H1 (cell line): Measurements from ENCODE around the gene CACNA2D1. TPM values are rescaled to one million over a fixed set of nuclear protein-coding genes. Genes with fewer than 3 reads are reported as not detected.

Source experiments
- CTCF ChIA-PET: fragments of 300-600 bp; sonication (Branson Sonifier 250); formaldehyde crosslinking; loops from one replicate; lab custom pipeline; 2021; ENCODE audit not compliant: partially characterized antibody; lab: Charles Lee
- POLR2A ChIA-PET: fragments of 300-600 bp; sonication (Branson Sonifier 250); formaldehyde crosslinking; loops from one replicate; lab custom pipeline; 2021; ENCODE audit warnings: inconsistent platforms; ENCODE audit not compliant: partially characterized antibody; lab: Charles Lee
- DNase-seq, 2 experiments: peaks; one replicate each; pipeline versions ENCODE4 v3.0.0 to v3.0.0-alpha.2; 2010 to 2022; ENCODE audit warnings: low spot score in 2 of 2, low read depth in 1 of 2, mixed read lengths in 1 of 2
- FAIRE-seq: peaks from 2 replicates; lab custom pipeline; 2011; peaks lifted over from hg19 to GRCh38; lab: Jason Lieb, UNC
- H2AFZ ChIP-seq: 2 replicates; pipeline ENCODE4 v1.8.1; 2012; ENCODE audit warnings: low read length, inconsistent platforms
- H2AK5ac ChIP-seq: 2 replicates; pipeline ENCODE4 v1.6.1; 2013; ENCODE audit warnings: low read depth, low read length
- H2BK120ac ChIP-seq: replicated peaks from 2 replicates; pipeline ENCODE3; 2013; ENCODE audit warnings: low read depth, low read length, inconsistent platforms
- H2BK12ac ChIP-seq: 2 replicates; pipeline ENCODE4 v1.6.1; 2013; ENCODE audit warnings: low read depth, low read length
- H2BK15ac ChIP-seq: 2 replicates; pipeline ENCODE4 v1.6.1; 2013; ENCODE audit warnings: low read length
- H2BK20ac ChIP-seq: 2 replicates; pipeline ENCODE4 v1.6.1; 2013; ENCODE audit warnings: low read length
- H2BK5ac ChIP-seq: 2 replicates; pipeline ENCODE4 v1.6.1; 2013; ENCODE audit warnings: low read depth, low read length
- H3K14ac ChIP-seq: 2 replicates; pipeline ENCODE4 v1.6.1; 2013; ENCODE audit warnings: inconsistent platforms; ENCODE audit not compliant: insufficient read length
- H3K18ac ChIP-seq: 2 replicates; pipeline ENCODE4 v1.6.1; 2013; ENCODE audit warnings: low read length; ENCODE audit errors: extremely low read depth
- H3K23ac ChIP-seq: 2 replicates; pipeline ENCODE4 v1.6.1; 2013; ENCODE audit warnings: inconsistent platforms; ENCODE audit not compliant: insufficient read length
- H3K23me2 ChIP-seq: 2 replicates; pipeline ENCODE4 v1.6.1; 2013; ENCODE audit warnings: low read depth, low read length
- H3K27ac ChIP-seq: 2 replicates; pipeline ENCODE4 v1.6.1; 2011; ENCODE audit warnings: low read depth, low read length, inconsistent platforms
- H3K27me3 ChIP-seq, 4 experiments: replicated peaks in 1 of 4; 1 replicate in 1 of 4; 2 replicates in 3 of 4; pipeline versions ENCODE4 v1.6.1 to v1.8.1; 2011 to 2013; ENCODE audit warnings: low read length in 3 of 4, mild to moderate bottlenecking in 3 of 4, inconsistent platforms in 2 of 4, mixed read lengths in 2 of 4, moderate library complexity in 1 of 4; ENCODE audit not compliant: control insufficient read depth in 3 of 4, insufficient read depth in 3 of 4; ENCODE audit errors: extremely low read depth in 1 of 4
- H3K36me3 ChIP-seq, 4 experiments: 2 replicates each; pipeline versions ENCODE4 v1.6.1 to v1.8.1; 2011 to 2013; ENCODE audit warnings: mild to moderate bottlenecking in 4 of 4, low read length in 3 of 4, moderate library complexity in 2 of 4, control low read depth in 1 of 4, inconsistent platforms in 1 of 4; ENCODE audit not compliant: insufficient read depth in 4 of 4, control insufficient read depth in 2 of 4
- H3K4ac ChIP-seq: replicated peaks from 2 replicates; pipeline ENCODE3; 2013; ENCODE audit warnings: low read length, low read depth, mixed read lengths, inconsistent platforms; ENCODE audit not compliant: insufficient read length
- H3K4me1 ChIP-seq, 4 experiments: replicated peaks in 1 of 4; 1 replicate in 1 of 4; 2 replicates in 3 of 4; pipeline versions ENCODE4 v1.6.1 to v1.8.1; 2011 to 2013; ENCODE audit warnings: low read length in 3 of 4, inconsistent platforms in 2 of 4, mixed read lengths in 1 of 4; ENCODE audit not compliant: insufficient read depth in 4 of 4, control insufficient read depth in 3 of 4
- H3K4me2 ChIP-seq, 2 experiments: 2 replicates each; pipeline versions ENCODE4 v1.6.1 to v1.8.1; 2011 to 2013; ENCODE audit warnings: low read depth in 2 of 2, low read length in 2 of 2, control low read depth in 1 of 2, inconsistent platforms in 1 of 2, mild to moderate bottlenecking in 1 of 2; ENCODE audit not compliant: insufficient read depth in 1 of 2
- H3K4me3 ChIP-seq, 4 experiments: fragments of 200-600, 300-600 bp in 1 of 4; sonication (generic), shearing (Covaris generic), sonication (Bioruptor Twin) in 1 of 4; 2 replicates each; pipeline versions ENCODE4 v1.5.1 to v1.8.1; 2011 to 2016; ENCODE audit warnings: low read length in 4 of 4, low read depth in 3 of 4, control low read depth in 2 of 4, inconsistent platforms in 2 of 4, mild to moderate bottlenecking in 2 of 4, mixed read lengths in 1 of 4, moderate library complexity in 1 of 4; ENCODE audit not compliant: insufficient read depth in 2 of 4; ENCODE audit errors: extremely low read depth in 1 of 4
- H3K56ac ChIP-seq: replicated peaks from 2 replicates; pipeline ENCODE3; 2013; ENCODE audit warnings: low read depth, mild to moderate bottlenecking, mixed read lengths, low read length, inconsistent platforms; ENCODE audit not compliant: insufficient read length
- H3K79me1 ChIP-seq: 2 replicates; pipeline ENCODE4 v1.6.1; 2013; ENCODE audit warnings: low read depth, low read length, control low read depth
- H3K79me2 ChIP-seq, 2 experiments: 2 replicates each; pipeline versions ENCODE4 v1.6.1 to v1.8.1; 2012 to 2013; ENCODE audit warnings: low read length in 2 of 2, mild to moderate bottlenecking in 2 of 2, inconsistent platforms in 1 of 2; ENCODE audit not compliant: insufficient read depth in 2 of 2, control insufficient read depth in 1 of 2
- H3K9ac ChIP-seq, 4 experiments: replicated peaks in 1 of 4; 1 replicate in 1 of 4; 2 replicates in 3 of 4; pipeline versions ENCODE4 v1.6.1 to v1.8.1; 2011 to 2013; ENCODE audit warnings: low read depth in 3 of 4, low read length in 3 of 4, control low read depth in 2 of 4, mild to moderate bottlenecking in 2 of 4, moderate library complexity in 2 of 4, inconsistent platforms in 1 of 4; ENCODE audit errors: extremely low read depth in 1 of 4
- H3K9me3 ChIP-seq, 2 experiments: 2 replicates each; pipeline versions ENCODE4 v1.6.1 to v1.8.1; 2012 to 2013; ENCODE audit warnings: mild to moderate bottlenecking in 2 of 2, moderate library complexity in 2 of 2, control low read depth in 1 of 2, inconsistent platforms in 1 of 2, low read depth in 1 of 2, low read length in 1 of 2, mixed read lengths in 1 of 2; ENCODE audit not compliant: insufficient read depth in 2 of 2
- H4K20me1 ChIP-seq, 2 experiments: replicated peaks in 1 of 2; 2 replicates each; pipeline versions ENCODE3 to v1.8.1; 2011 to 2013; ENCODE audit warnings: inconsistent platforms in 2 of 2, low read length in 2 of 2, mild to moderate bottlenecking in 1 of 2; ENCODE audit not compliant: insufficient read depth in 2 of 2, control insufficient read depth in 1 of 2
- H4K5ac ChIP-seq: 2 replicates; pipeline ENCODE4 v1.6.1; 2013; ENCODE audit warnings: low read length, low read depth, mixed read lengths, inconsistent platforms; ENCODE audit not compliant: insufficient read length
- H4K8ac ChIP-seq: 2 replicates; pipeline ENCODE4 v1.8.0; 2013; ENCODE audit warnings: mild to moderate bottlenecking, moderate library complexity, low read length, inconsistent platforms; ENCODE audit not compliant: insufficient read depth; ENCODE audit errors: extremely low read depth
- H4K91ac ChIP-seq: replicated peaks from 2 replicates; pipeline ENCODE3; 2013; ENCODE audit warnings: low read length, mixed read lengths, inconsistent platforms; ENCODE audit not compliant: insufficient read length
- ASH2L ChIP-seq: fragments of 200-600, 300-600 bp; sonication (generic); IDR thresholded peaks from one replicate; pipeline ENCODE4 v1.7.1; 2017; ENCODE audit warnings: low read length
- BACH1 ChIP-seq: IDR thresholded peaks from 2 replicates; pipeline ENCODE4 v1.6.1; 2012; ENCODE audit warnings: low read length, improper control_type of control experiment
- CBX5 ChIP-seq: fragments of 300-800, 300-1000 bp; sonication (generic); IDR thresholded peaks from 2 replicates; pipeline ENCODE4 v1.7.1; 2016; ENCODE audit warnings: antibody characterized with exemption, low read length, low read depth
- CTBP2 ChIP-seq: IDR thresholded peaks from 2 replicates; pipeline ENCODE4 v1.7.0; 2011; ENCODE audit warnings: borderline replicate concordance, mild to moderate bottlenecking, moderate library complexity, mixed read lengths, low read length; ENCODE audit not compliant: insufficient read depth, insufficient read length
- E2F6 ChIP-seq: IDR thresholded peaks from 2 replicates; pipeline ENCODE4 v1.6.1; 2012; ENCODE audit warnings: inconsistent platforms
- EZH2 ChIP-seq: fragments of 200-600 bp; sonication (generic); IDR thresholded peaks from 2 replicates; pipeline ENCODE4 v1.7.1; 2012; ENCODE audit warnings: low read depth, mild to moderate bottlenecking, moderate library complexity, low read length, inconsistent platforms; ENCODE audit not compliant: severe bottlenecking
- FOSL1 ChIP-seq: IDR thresholded peaks from 2 replicates; pipeline ENCODE4 v1.6.1; 2011; ENCODE audit warnings: mild to moderate bottlenecking, low read depth, low read length, moderate library complexity; ENCODE audit not compliant: insufficient read depth
- KDM5A ChIP-seq: fragments of 200-600 bp; IDR thresholded peaks from 2 replicates; pipeline ENCODE4 v1.7.1; 2012; ENCODE audit warnings: mild to moderate bottlenecking, low read length, inconsistent platforms, mixed read lengths
- SAP30 ChIP-seq: fragments of 300-600 bp; sonication (generic); IDR thresholded peaks from 2 replicates; pipeline ENCODE4 v1.7.1; 2012; ENCODE audit warnings: low read length, moderate library complexity, mild to moderate bottlenecking, inconsistent platforms; ENCODE audit not compliant: insufficient read depth, insufficient replicate concordance
- SRF ChIP-seq: IDR thresholded peaks from 2 replicates; pipeline ENCODE4 v1.6.1; 2011; ENCODE audit warnings: mild to moderate bottlenecking, low read depth, low read length, moderate library complexity
- TBP ChIP-seq: IDR thresholded peaks from 2 replicates; pipeline ENCODE4 v1.6.1; 2011; ENCODE audit warnings: low read depth, low read length, improper control_type of control experiment
- YY1 ChIP-seq: IDR thresholded peaks from 2 replicates; pipeline ENCODE4 v1.6.1; 2011; ENCODE audit warnings: low read depth, mild to moderate bottlenecking, low read length
- WGBS, 2 experiments: shearing (Covaris generic) in 1 of 2; methylation state at CpG; one replicate each; pipeline versions ENCODE4 v1.1.6 to v1.1.7; 2013 to 2015; ENCODE audit warnings: low lambda C conversion rate in 2 of 2, mixed read lengths in 2 of 2, inconsistent platforms in 1 of 2, low coverage in 1 of 2, missing lambda C conversion rate in 1 of 2; ENCODE audit not compliant: insufficient replicate concordance in 2 of 2, insufficient coverage in 1 of 2, insufficient read length in 1 of 2; ENCODE audit errors: extremely low coverage in 1 of 2, missing lambda C conversion rate in 1 of 2; 5-methylcytosine and 5-hydroxymethylcytosine counted together
- polyA plus RNA-seq, 7 experiments: library from polyadenylated mRNA; depleted of rRNA in 3 of 7; stranded (reverse) in 5 of 7; unstranded in 2 of 7; fragments of >200 nt in 5 of 7; fragments of 200-250 nt in 2 of 7; gene quantifications; 1 replicate in 5 of 7; 2 replicates in 1 of 7; 4 replicates in 1 of 7; pipeline versions ENCODE4 v1.2.1 to v1.2.3, GENCODE V29; 2011 to 2013; ENCODE audit warnings: missing spikeins in 2 of 7, mixed read lengths in 2 of 7
- total RNA-seq: library from RNA; stranded (reverse); fragmentation: NEBNext Ultra II Directional; extraction: Animal tissue kit (Norgen Biotek cat#: 25700); gene quantifications from 2 replicates; pipeline ENCODE4 v1.2.1, GENCODE V29; 2021
- TF ChIP-seq, protein P1 (sequence below): IDR thresholded peaks from 2 replicates; pipeline ENCODE4 v1.6.1; 2012; ENCODE audit warnings: low read length, inconsistent platforms

The CACNA2D1 gene
- total and polyA plus RNA-seq, 2 of the 8 experiments (the other 6 are each of a cell fraction or from before 2014, with no cell fraction given): 4.3 to 27.3 TPM

DNA sequence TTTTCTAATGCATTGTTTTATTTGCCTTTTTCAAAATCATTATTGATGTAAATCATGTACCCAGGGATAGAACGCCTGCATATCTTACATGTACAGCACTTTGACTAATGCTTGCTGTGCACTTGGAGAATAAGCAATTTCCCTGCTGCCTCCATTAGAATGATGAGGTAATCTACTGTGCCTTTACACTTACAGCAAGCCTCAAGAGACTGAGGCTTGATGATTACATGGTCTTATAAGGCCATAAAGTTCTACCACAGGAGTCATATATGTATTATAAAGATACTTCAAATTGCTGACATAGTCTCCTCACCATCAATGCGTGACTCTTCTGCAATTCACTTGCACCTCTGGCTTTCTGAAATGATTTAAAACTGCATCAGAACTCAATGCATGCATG, 345.2 kb downstream of the CACNA2D1 start:
- DNase-seq (no peak), FAIRE-seq (no peak)
- no peak overlapping the region for H2AFZ ChIP-seq
- no peak overlapping the region for H2BK20ac ChIP-seq
- no peak overlapping the region for H3K23ac ChIP-seq
- H3K18ac ChIP-seq: no peak overlapping the region
- no peaks in the 10 kb centered on the region for H3K79me2 ChIP-seq
- no peaks in the 10 kb centered on the region for H3K9me3 ChIP-seq
- H4K20me1 ChIP-seq: no peaks in the 10 kb centered on the region
- H2BK5ac ChIP-seq: no peak overlapping the region
- H3K27ac ChIP-seq: no peak overlapping the region
- no peaks in the 10 kb centered on the region for H3K4me1 ChIP-seq
- no peak overlapping the region for H4K8ac ChIP-seq
- H3K36me3 ChIP-seq: no peaks in the 10 kb centered on the region
- H3K56ac ChIP-seq: no peak overlapping the region
- H3K9ac ChIP-seq: no peak overlapping the region
- H2AK5ac ChIP-seq: no peak overlapping the region
- no peak overlapping the region for H4K5ac ChIP-seq
- ChIA-PET CTCF (no interaction called here), POLR2A (no interaction called here)
- no peak overlapping the region for H3K4ac ChIP-seq
- H3K23me2 ChIP-seq: no peaks in the 10 kb centered on the region
- no peak overlapping the region for H3K4me2 ChIP-seq
- H3K79me1 ChIP-seq: no peaks in the 10 kb centered on the region
- no peak overlapping the region for H4K91ac ChIP-seq
- 92% methylated on average over 2 of the region's 2 CpGs; no CpG with 5 or more reads in 1 of the 2 experiments for WGBS, 2 experiments
- H2BK120ac ChIP-seq: no peak overlapping the region
- H3K4me3 ChIP-seq: no peak overlapping the region
- H2BK15ac ChIP-seq: no peak overlapping the region
- no peaks in the 10 kb centered on the region for H3K27me3 ChIP-seq
- no peak overlapping the region for H3K14ac ChIP-seq
- H2BK12ac ChIP-seq: no peak overlapping the region
- no peak for TF ChIP-seq E2F6
- TF ChIP-seq ASH2L: no peak
- no peak for TF ChIP-seq SAP30
- TF ChIP-seq CTBP2: no peak
- TF ChIP-seq, protein P1, sequence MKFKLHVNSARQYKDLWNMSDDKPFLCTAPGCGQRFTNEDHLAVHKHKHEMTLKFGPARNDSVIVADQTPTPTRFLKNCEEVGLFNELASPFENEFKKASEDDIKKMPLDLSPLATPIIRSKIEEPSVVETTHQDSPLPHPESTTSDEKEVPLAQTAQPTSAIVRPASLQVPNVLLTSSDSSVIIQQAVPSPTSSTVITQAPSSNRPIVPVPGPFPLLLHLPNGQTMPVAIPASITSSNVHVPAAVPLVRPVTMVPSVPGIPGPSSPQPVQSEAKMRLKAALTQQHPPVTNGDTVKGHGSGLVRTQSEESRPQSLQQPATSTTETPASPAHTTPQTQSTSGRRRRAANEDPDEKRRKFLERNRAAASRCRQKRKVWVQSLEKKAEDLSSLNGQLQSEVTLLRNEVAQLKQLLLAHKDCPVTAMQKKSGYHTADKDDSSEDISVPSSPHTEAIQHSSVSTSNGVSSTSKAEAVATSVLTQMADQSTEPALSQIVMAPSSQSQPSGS: no peak
- TF ChIP-seq SRF: no peak
- TF ChIP-seq FOSL1: no peak
- TF ChIP-seq EZH2: no peak
- TF ChIP-seq YY1: no peak
- no peak for TF ChIP-seq CBX5
- TF ChIP-seq KDM5A: no peak
- TF ChIP-seq TBP: no peak
- TF ChIP-seq BACH1: no peak
